GM12878 (cell line): ENCODE measurements around the gene NID1. TPM values are rescaled to one million over a fixed set of nuclear protein-coding genes. Genes with fewer than 3 reads are reported as not detected.

ENCODE experiments used
- ETV6 ChIP-seq, 2 experiments: fragments of 450-650 bp in 1 of 2; IDR thresholded peaks in 1 of 2; conservative IDR thresholded peaks in 1 of 2; 2 replicates each; pipeline ENCODE4 v1.6.1; 2014; ENCODE audit warnings: antibody characterized with exemption in 1 of 2, borderline replicate concordance in 1 of 2, low read depth in 1 of 2, mild to moderate bottlenecking in 1 of 2, moderate library complexity in 1 of 2
- RELB ChIP-seq: fragments of 450-650 bp; IDR thresholded peaks from 2 replicates; pipeline ENCODE4 v1.6.1; 2017; ENCODE audit warnings: low read depth, mild to moderate bottlenecking, moderate library complexity
- SMC3 ChIP-seq: IDR thresholded peaks from 2 replicates; pipeline ENCODE4 v1.6.1; 2011; ENCODE audit warnings: low read length, improper control_type of control experiment, borderline replicate concordance
- SREBF1 ChIP-seq: IDR thresholded peaks from 2 replicates; pipeline ENCODE4 v1.6.1; 2012; ENCODE audit warnings: mild to moderate bottlenecking, low read length
- SREBF2 ChIP-seq: IDR thresholded peaks from 2 replicates; pipeline ENCODE4 v1.6.1; 2012; ENCODE audit warnings: mild to moderate bottlenecking, low read length
- polyA plus RNA-seq, 11 experiments: library from polyadenylated mRNA; depleted of rRNA in 4 of 11; unstranded in 6 of 11; stranded (reverse) in 5 of 11; fragments of >200 nt; fragmentation: Nextera tagmentation in 4 of 11; fragmentation: Illumina TruSeq in 1 of 11; extraction: Ambion mirVana in 4 of 11; extraction: Trizol in 1 of 11; gene quantifications; 1 replicate in 1 of 11; 2 replicates in 10 of 11; pipeline versions ENCODE4 v1.2.1 to v1.2.3, GENCODE V29; 2011 to 2016; ENCODE audit warnings: inconsistent platforms in 2 of 11, missing spikeins in 2 of 11, low read depth in 1 of 11
- total RNA-seq, 4 experiments: library from RNA; depleted of rRNA in 3 of 4; stranded (reverse); fragments of >200 nt in 3 of 4; fragmentation: Illumina TruSeq in 1 of 4; extraction: Trizol in 1 of 4; gene quantifications; 2 replicates each; pipeline versions ENCODE4 v1.2.1 to v1.2.3, GENCODE V29; 2013 to 2021
- TF ChIP-seq, protein P1 (sequence below): fragments of 450-650 bp; formaldehyde crosslinking; IDR thresholded peaks from 2 replicates; pipeline ENCODE4 v1.4.0; 2022; ENCODE audit warnings: mild to moderate bottlenecking, moderate library complexity

The NID1 gene
- total and polyA plus RNA-seq, 10 of the 15 experiments (the other 5 are each of a cell fraction or from before 2014, with no cell fraction given), result 4.2 to 25.7 (median 11.3) TPM

DNA sequence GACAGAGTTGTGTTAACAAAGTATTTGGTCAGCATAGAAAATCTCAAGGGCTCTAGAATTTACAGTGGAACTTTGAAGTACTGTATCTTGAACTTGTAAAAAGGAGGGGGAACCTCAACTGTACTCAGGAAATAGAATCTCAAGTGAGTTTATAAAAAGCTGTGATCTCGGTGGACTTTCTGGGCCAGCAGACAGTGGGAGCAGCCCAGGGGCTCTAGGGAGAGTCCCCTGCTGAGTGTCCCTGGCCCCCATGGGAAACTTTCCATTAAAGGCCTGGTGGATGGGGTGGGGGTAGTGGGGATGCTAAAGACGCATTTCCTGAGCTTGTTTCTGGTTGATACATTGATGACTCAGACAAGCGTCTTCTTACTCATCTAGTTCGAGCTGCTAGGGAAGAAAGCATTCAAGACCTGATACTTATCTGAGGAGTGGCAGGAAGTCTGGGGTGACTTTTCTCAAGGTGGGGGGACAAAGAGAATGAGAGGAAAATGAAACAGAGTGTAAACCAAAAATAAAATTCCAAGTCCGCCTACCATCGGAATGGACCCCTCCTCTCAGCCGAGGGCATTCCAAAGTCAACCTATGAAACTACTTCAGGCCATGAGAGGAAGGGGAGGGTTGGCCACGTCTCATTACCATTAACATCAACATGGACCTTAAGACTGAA, 65.5 kb downstream of the NID1 start (continued):
- TF ChIP-seq ETV6 (conservative IDR thresholded peaks at IDR 0.05 in 1 of 2, IDR thresholded peaks at IDR 0.05 in 1 of 2; ENCODE audit: borderline replicate concordance in 1 of 2, low read depth in 1 of 2), result peak in 1 of 2 experiments; percentile 100; a peak in 2 of 4 replicates
- peak; percentile 80; the same call in 1 of the 2 replicates for TF ChIP-seq SREBF1
- TF ChIP-seq SREBF2, result peak; percentile 48; the same call in 1 of the 2 replicates
- TF ChIP-seq RELB, result peak; percentile 94
- 0 out of 2 replicates have a peak, but pooled peaks have one; percentile 19 for TF ChIP-seq SMC3
- TF ChIP-seq, protein P1, sequence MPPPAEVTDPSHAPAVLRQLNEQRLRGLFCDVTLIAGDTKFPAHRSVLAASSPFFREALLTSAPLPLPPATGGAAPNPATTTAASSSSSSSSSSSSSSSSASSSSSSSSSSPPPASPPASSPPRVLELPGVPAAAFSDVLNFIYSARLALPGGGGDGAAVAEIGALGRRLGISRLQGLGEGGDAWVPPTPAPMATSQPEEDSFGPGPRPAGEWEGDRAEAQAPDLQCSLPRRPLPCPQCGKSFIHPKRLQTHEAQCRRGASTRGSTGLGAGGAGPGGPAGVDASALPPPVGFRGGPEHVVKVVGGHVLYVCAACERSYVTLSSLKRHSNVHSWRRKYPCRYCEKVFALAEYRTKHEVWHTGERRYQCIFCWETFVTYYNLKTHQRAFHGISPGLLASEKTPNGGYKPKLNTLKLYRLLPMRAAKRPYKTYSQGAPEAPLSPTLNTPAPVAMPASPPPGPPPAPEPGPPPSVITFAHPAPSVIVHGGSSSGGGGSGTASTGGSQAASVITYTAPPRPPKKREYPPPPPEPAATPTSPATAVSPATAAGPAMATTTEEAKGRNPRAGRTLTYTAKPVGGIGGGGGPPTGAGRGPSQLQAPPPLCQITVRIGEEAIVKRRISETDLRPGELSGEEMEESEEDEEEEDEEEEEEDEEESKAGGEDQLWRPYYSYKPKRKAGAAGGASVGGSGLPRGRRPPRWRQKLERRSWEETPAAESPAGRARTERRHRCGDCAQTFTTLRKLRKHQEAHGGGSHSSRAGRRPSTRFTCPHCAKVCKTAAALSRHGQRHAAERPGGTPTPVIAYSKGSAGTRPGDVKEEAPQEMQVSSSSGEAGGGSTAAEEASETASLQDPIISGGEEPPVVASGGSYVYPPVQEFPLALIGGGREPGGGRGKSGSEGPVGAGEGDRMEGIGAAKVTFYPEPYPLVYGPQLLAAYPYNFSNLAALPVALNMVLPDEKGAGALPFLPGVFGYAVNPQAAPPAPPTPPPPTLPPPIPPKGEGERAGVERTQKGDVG (CRISPR knock-in tag), result no peak
